ENCODE results near the gene MT4.

Gene MT4

DNA sequence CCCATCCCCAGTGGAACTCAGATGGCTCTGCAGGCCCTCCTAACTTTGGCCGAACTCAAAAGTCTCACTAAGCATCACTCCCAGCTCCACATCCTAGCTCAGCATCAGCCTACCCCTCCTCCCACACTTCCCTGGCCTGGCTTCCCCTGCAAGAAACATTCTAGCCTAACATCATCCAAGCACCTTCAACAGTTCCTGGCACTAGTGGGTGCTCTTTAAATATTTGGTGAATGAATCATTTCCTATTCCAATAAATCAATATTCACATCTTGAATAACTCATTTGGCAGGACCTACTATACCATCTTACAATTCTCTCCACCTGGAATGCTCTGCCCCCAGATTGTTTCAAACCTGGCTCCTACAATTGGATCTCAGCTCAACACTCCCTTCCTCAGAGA, 34.0 kb upstream of the MT4 start:
- FAIRE-seq, result no peak
- no peak for DNase-seq (ENCODE audit: insufficient read length, low spot score)
- TF ChIP-seq, protein P1, sequence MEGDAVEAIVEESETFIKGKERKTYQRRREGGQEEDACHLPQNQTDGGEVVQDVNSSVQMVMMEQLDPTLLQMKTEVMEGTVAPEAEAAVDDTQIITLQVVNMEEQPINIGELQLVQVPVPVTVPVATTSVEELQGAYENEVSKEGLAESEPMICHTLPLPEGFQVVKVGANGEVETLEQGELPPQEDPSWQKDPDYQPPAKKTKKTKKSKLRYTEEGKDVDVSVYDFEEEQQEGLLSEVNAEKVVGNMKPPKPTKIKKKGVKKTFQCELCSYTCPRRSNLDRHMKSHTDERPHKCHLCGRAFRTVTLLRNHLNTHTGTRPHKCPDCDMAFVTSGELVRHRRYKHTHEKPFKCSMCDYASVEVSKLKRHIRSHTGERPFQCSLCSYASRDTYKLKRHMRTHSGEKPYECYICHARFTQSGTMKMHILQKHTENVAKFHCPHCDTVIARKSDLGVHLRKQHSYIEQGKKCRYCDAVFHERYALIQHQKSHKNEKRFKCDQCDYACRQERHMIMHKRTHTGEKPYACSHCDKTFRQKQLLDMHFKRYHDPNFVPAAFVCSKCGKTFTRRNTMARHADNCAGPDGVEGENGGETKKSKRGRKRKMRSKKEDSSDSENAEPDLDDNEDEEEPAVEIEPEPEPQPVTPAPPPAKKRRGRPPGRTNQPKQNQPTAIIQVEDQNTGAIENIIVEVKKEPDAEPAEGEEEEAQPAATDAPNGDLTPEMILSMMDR (IDR thresholded peaks at IDR 0.05; ENCODE audit: insufficient read depth, missing control alignments), result no peak

GRCh38 chr16:56532714-56533113, 32.2 kb upstream of the MT4 start:
- FAIRE-seq, result no peak

DNA sequence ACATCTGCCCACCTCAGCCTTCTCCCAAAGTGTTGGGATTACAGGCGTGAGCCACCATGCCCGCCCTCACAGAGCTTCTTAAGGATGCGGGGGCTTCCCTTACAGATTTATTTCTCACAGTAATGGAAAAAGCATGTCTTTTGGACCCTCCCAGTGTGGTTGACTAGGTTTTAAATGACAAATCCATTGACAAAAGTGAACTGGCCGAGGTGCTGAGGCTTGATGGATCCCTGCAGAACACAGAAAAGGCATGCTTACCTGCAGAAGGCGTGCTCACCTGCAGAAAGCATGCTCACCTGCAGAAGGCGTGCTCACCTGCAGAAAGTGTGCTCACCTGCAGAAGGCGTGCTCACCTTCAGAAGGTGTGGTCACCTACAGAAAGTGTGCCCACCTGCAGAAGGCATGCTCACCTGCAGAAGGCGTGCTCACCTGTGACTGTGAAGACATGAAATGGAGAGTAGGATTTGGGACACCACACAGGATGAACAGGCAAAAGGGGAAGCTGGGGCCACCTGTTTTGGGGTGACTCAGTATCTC, 30.0 kb upstream of the MT4 start:
- TF ChIP-seq, protein P1 (IDR thresholded peaks at IDR 0.05; ENCODE audit: insufficient read depth, missing control alignments), result no peak
- DNase-seq (ENCODE audit: insufficient read length, low spot score) (no peak), FAIRE-seq (no peak)

More at GRCh38 chr16:56532714-56533113, 32.2 kb upstream of the MT4 start:
- TF ChIP-seq, protein P1 (IDR thresholded peaks at IDR 0.05; ENCODE audit: insufficient read depth, missing control alignments), result no peak
- DNase-seq (ENCODE audit: insufficient read length, low spot score), result no peak

- TF ChIP-seq, protein P1 (IDR thresholded peaks at IDR 0.05; ENCODE audit: insufficient read depth, missing control alignments), result no peak
- FAIRE-seq (no peak), DNase-seq (ENCODE audit: insufficient read length, low spot score) (no peak)
These were observed 26.5 kb upstream of the MT4 start for GRCh38 chr16:56538331-56538730.

DNA sequence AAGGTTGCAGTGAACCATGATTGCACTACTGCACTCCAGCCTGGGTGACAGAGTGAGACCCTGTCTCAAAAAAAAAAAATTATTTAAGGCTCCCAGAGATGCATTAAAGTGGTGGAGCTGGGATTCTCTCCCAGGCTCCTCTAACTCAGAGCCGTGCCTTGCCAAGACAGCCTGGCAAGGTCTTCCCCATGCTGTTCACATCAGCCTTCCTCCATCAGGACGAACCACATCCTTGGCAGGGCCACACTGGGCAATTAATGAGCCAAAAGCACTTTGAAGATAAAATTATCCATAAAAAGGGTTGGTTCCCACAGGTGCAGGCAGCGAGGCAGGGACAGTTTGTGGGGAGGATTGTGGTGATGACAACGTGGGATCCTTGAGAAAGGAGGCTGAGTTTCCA, 25.2 kb upstream of the MT4 start:
- FAIRE-seq, result no peak
- no peak for DNase-seq (ENCODE audit: insufficient read length, low spot score)
- TF ChIP-seq, protein P1 (IDR thresholded peaks at IDR 0.05; ENCODE audit: insufficient read depth, missing control alignments), result no peak

DNA sequence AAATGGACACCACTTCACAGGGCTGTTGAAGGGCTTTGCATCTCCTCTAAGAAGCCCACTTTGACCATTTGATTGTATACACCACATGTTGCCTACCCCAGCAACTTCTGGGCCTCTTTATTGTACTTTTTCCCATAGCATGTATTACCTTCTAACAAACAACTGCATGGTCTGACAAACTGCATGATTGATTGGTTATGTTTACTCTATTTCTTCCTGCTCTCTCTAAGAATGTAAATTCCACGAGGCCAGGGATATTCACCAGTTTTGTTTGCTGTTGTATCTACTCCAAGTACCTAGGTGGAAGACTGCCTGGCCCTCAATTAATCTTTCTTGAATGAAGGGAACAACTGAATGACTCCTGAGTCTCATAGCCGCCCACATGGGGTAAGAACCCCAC, 22.8 kb upstream of the MT4 start:
- DNase-seq (ENCODE audit: insufficient read length, low spot score) (no peak), FAIRE-seq (no peak)
- TF ChIP-seq, protein P1 (IDR thresholded peaks at IDR 0.05; ENCODE audit: insufficient read depth, missing control alignments), result no peak

DNA sequence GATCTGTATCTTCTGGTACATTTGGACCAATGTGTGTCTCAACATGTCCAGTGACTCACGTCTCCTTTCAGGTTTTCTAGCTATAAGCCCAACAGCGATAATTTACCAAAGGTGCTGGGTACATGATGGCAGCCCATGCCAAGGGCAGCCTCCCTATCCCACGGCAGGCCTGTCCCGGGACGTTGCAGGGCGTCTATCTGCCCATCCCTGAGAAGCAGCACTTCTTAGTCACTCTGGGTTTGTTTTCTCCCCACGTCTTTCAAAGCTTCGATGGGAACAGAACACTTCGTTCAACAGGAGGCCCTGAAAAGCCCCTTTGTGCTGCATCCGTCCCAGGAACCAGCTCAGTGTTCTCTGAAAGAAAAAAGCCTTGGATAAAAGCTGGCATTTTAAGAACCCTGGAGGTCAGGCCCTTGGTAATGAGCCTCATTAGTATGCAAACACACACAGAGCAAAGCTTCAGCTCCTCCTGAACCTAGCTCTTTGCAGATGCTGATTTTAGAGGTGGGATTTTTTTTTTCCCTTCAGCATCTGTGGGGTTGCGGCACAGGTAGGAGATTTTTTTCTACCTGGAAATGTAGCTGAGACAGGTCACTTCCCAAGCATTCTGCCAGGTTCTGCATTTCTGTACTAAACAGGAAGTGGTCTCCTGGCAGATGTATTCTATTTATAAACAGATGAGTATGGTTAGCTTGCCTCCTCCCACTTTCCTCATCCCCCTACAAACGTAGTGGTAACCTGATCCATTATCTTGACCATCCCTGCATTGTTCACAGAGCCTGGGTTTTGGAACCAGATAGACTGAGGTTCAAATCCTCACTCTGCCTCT, 17.5 kb upstream of the MT4 start:
- TF ChIP-seq, protein P1 (IDR thresholded peaks at IDR 0.05; ENCODE audit: insufficient read depth, missing control alignments), result no peak
- DNase-seq (ENCODE audit: insufficient read length, low spot score) (no peak), FAIRE-seq (no peak)
